OCI-LY7 (cell line): ENCODE data around the gene KIF3C. TPM values are rescaled to one million over a fixed set of nuclear protein-coding genes. Genes with fewer than 3 reads are reported as not detected.

Experiments used
- BruUV-seq: library from RNA; stranded (reverse); fragments of 400-500 nt; replicated peaks from 2 replicates; lab custom pipeline; 2021; lab: Mats Ljungman, UMichigan
- CTCF ChIA-PET: fragments of 300-600 bp; sonication (Branson Sonifier 250); formaldehyde crosslinking; loops from one replicate; lab custom pipeline; 2022; ENCODE audit warnings: antibody characterized with exemption; ENCODE audit not compliant: unreplicated experiment; lab: Charles Lee
- POLR2A ChIA-PET: fragments of 300-600 bp; sonication (Branson Sonifier 250); formaldehyde crosslinking; loops from one replicate; lab custom pipeline; 2022; ENCODE audit warnings: antibody characterized with exemption; lab: Charles Lee
- DNase-seq: peaks from one replicate; pipeline ENCODE4 v3.0.0-alpha.2; 2015; ENCODE audit warnings: low spot score
- H2AFZ ChIP-seq: fragments of 200-600 bp; sonication (generic), shearing (Covaris generic); 2 replicates; pipeline ENCODE4 v1.6.1; 2014; ENCODE audit warnings: mild to moderate bottlenecking, antibody characterized with exemption, low read length, moderate library complexity
- H3K27ac ChIP-seq: fragments of 200-600 bp; sonication (generic); 2 replicates; pipeline ENCODE4 v1.5.1; 2014; ENCODE audit warnings: mixed run types, low read depth, mild to moderate bottlenecking, moderate library complexity, low read length, inconsistent platforms; ENCODE audit not compliant: poor library complexity, severe bottlenecking
- H3K36me3 ChIP-seq: fragments of 200-600 bp; sonication (generic); 2 replicates; pipeline ENCODE4 v1.6.1; 2014; ENCODE audit warnings: mild to moderate bottlenecking, antibody characterized with exemption, low read length, moderate library complexity, mixed read lengths; ENCODE audit not compliant: insufficient read depth
- H3K4me1 ChIP-seq: fragments of 200-600 bp; sonication (generic); 2 replicates; pipeline ENCODE4 v1.5.1; 2014; ENCODE audit warnings: mild to moderate bottlenecking, low read length; ENCODE audit not compliant: insufficient read depth, poor library complexity, severe bottlenecking
- H3K4me2 ChIP-seq: fragments of 200-600 bp; sonication (generic); 2 replicates; pipeline ENCODE4 v1.6.1; 2014; ENCODE audit warnings: mild to moderate bottlenecking, low read length
- H3K4me3 ChIP-seq: fragments of 200-600 bp; sonication (generic); 2 replicates; pipeline ENCODE4 v1.5.1; 2014; ENCODE audit warnings: mild to moderate bottlenecking, low read depth, low read length; ENCODE audit not compliant: poor library complexity, severe bottlenecking
- H3K79me2 ChIP-seq: fragments of 200-600 bp; sonication (generic); 2 replicates; pipeline ENCODE4 v1.6.1; 2016; ENCODE audit warnings: low read depth, mild to moderate bottlenecking, low read length, moderate library complexity, mixed read lengths; ENCODE audit not compliant: insufficient read depth
- H3K9me2 ChIP-seq: fragments of 200-600 bp; sonication (generic); 2 replicates; pipeline ENCODE4 v1.6.1; 2016; ENCODE audit warnings: mild to moderate bottlenecking, low read length, mixed read lengths; ENCODE audit not compliant: insufficient read depth
- H3K9me3 ChIP-seq: fragments of 200-600 bp; sonication (generic); 2 replicates; pipeline ENCODE4 v1.6.1; 2014; ENCODE audit warnings: mild to moderate bottlenecking, mixed run types, low read length, mixed read lengths
- H4K20me1 ChIP-seq: fragments of 200-600 bp; sonication (generic); 2 replicates; pipeline ENCODE4 v1.6.1; 2014; ENCODE audit warnings: mild to moderate bottlenecking, antibody characterized with exemption, low read length, moderate library complexity, mixed read lengths; ENCODE audit not compliant: insufficient read depth
- EZH2phosphoT487 ChIP-seq: fragments of 200-600 bp; sonication (generic); IDR thresholded peaks from 2 replicates; pipeline ENCODE4 v1.6.1; 2018; ENCODE audit warnings: low read depth, borderline replicate concordance, mild to moderate bottlenecking, mixed run types, antibody characterized with exemption, low read length, moderate library complexity, mixed read lengths
- intact Hi-C: fragments of 100-400 bp; cut with micrococcal nuclease; formaldehyde crosslinking; loops from one replicate; pipeline ENCODE4 v1.10.0; 2022; ENCODE audit not compliant: unreplicated experiment
- total RNA-seq, 2 experiments: library from RNA; depleted of rRNA in 1 of 2; stranded (reverse); fragments of >200 nt in 1 of 2; shearing (Covaris generic) in 1 of 2; gene quantifications; 2 replicates each; pipeline ENCODE4 v1.2.3, GENCODE V29; 2014 to 2022
- TF ChIP-seq, protein P1 (sequence below): fragments of 200-600 bp; sonication (generic); conservative IDR thresholded peaks from 2 replicates; pipeline ENCODE4 v1.5.1; 2014; ENCODE audit warnings: mild to moderate bottlenecking, antibody characterized with exemption, low read length, moderate library complexity, mixed read lengths

The KIF3C gene
- total RNA-seq, 2 experiments from 2014 or later: 3.8 to 11.4 TPM

DNA sequence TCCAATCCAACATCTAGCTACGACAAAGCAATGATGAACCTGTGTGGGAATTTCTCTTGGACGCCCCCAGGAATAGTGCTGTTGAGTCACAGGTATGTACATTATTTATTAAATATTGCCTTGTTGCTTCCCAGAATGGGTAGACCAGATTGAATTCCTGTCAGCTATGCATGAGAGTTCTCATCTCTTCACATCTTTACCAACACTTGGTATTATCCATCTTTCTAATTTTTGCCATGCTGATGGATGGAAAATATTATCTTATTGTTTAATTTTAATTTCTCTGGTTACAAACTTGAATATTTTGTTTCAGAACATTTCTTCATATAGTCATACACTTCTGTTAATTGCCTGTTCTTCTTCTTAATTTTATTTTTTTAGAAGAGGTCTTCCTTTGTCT is 42.0 kb upstream of the KIF3C start:
- no peak overlapping the region for H2AFZ ChIP-seq
- H3K79me2 ChIP-seq: no peaks in the 10 kb centered on the region
- H3K9me3 ChIP-seq: peaks cover 4% of the 10 kb centered on the region; the same call in 1 of the 2 replicates
- H3K4me2 ChIP-seq: no peak overlapping the region
- no peak for DNase-seq
- H3K4me3 ChIP-seq: no peak overlapping the region
- no peak overlapping the region for H3K27ac ChIP-seq
- POLR2A ChIA-PET: no interaction called here
- no peaks in the 10 kb centered on the region for H3K4me1 ChIP-seq
- no peaks in the 10 kb centered on the region for H4K20me1 ChIP-seq
- H3K36me3 ChIP-seq: no peaks in the 10 kb centered on the region
- TF ChIP-seq, protein P1, sequence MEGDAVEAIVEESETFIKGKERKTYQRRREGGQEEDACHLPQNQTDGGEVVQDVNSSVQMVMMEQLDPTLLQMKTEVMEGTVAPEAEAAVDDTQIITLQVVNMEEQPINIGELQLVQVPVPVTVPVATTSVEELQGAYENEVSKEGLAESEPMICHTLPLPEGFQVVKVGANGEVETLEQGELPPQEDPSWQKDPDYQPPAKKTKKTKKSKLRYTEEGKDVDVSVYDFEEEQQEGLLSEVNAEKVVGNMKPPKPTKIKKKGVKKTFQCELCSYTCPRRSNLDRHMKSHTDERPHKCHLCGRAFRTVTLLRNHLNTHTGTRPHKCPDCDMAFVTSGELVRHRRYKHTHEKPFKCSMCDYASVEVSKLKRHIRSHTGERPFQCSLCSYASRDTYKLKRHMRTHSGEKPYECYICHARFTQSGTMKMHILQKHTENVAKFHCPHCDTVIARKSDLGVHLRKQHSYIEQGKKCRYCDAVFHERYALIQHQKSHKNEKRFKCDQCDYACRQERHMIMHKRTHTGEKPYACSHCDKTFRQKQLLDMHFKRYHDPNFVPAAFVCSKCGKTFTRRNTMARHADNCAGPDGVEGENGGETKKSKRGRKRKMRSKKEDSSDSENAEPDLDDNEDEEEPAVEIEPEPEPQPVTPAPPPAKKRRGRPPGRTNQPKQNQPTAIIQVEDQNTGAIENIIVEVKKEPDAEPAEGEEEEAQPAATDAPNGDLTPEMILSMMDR: no peak
- no peak for TF ChIP-seq EZH2phosphoT487
- intact Hi-C loops: no loop called here
- CTCF ChIA-PET: no interaction called here
- H3K9me2 ChIP-seq: no peaks in the 10 kb centered on the region
- BruUV-seq: no TSS peak

GRCh38 chr2:26020231-26020640 is 37.9 kb upstream of the KIF3C start:
- no peaks in the 10 kb centered on the region for H3K9me2 ChIP-seq

More at GRCh38 chr2:26020231-26020640, 37.9 kb upstream of the KIF3C start:
- Histone ChIP-seq H3K36me3 (no peaks in the 10 kb centered on the region), H3K4me3 (no peak overlapping the region), H4K20me1 (no peaks in the 10 kb centered on the region), H3K4me1 (no peaks in the 10 kb centered on the region), H3K4me2 (no peak overlapping the region), H3K9me3 (peaks cover 4% of the 10 kb centered on the region; the same call in 1 of the 2 replicates), H2AFZ (no peak overlapping the region), H3K79me2 (no peaks in the 10 kb centered on the region), H3K27ac (no peak overlapping the region)
- ChIA-PET POLR2A (no interaction called here), CTCF (no interaction called here)
- DNase-seq: no peak
- TF ChIP-seq, protein P1: no peak
- TF ChIP-seq EZH2phosphoT487: no peak
- no TSS peak for BruUV-seq
- intact Hi-C loops: no loop called here
